ENCODE data around the gene MGLL.

The MGLL gene

DNA sequence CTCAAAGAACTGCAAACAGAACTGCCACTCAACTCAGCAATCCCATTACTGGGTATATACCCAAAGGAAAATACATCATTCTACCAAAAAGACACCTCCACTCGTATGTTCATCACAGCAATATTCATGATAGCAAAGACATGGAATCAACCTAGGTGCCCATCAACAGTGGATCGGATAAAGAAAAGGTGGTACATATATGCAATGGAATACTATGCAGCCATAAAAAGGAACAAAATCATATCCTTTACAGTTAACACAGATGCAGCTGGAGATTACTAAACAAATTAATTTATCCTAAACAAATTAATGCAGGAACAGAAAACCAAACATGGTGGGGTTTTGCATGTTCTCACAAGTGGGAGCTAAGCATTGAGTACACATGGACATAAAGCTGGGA is 27.3 kb downstream of the MGLL start:
- TF ChIP-seq, protein P1, sequence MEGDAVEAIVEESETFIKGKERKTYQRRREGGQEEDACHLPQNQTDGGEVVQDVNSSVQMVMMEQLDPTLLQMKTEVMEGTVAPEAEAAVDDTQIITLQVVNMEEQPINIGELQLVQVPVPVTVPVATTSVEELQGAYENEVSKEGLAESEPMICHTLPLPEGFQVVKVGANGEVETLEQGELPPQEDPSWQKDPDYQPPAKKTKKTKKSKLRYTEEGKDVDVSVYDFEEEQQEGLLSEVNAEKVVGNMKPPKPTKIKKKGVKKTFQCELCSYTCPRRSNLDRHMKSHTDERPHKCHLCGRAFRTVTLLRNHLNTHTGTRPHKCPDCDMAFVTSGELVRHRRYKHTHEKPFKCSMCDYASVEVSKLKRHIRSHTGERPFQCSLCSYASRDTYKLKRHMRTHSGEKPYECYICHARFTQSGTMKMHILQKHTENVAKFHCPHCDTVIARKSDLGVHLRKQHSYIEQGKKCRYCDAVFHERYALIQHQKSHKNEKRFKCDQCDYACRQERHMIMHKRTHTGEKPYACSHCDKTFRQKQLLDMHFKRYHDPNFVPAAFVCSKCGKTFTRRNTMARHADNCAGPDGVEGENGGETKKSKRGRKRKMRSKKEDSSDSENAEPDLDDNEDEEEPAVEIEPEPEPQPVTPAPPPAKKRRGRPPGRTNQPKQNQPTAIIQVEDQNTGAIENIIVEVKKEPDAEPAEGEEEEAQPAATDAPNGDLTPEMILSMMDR (IDR thresholded peaks at IDR 0.05; ENCODE audit: low read depth, low read length, missing control alignments): no peak
- H3K4me3 ChIP-seq (replicated peaks; ENCODE audit: low read depth, low read length): no peak overlapping the region
- DNase-seq (ENCODE audit: extremely low read depth, low read depth): no peak

DNA sequence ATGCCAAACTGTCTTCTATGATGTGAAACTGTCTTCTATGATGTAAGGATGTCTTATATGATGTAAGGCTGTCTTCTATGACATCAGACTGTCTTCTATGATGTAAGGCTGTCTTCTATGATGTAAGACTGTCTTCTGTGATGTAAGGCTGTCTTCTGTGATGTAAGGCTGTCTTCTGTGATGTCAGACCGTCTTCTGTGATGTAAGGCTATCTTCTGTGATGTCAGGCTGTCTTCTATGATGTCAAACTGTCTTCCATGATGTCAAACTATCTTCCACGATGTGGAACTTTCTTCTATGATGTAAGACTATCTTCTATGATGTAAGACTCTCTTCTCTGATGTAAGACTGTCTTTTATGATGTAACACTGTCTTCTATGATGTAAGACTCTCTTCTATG is 27.9 kb downstream of the MGLL start:
- no peak for DNase-seq (ENCODE audit: extremely low read depth, low read depth)
- TF ChIP-seq, protein P1 (IDR thresholded peaks at IDR 0.05; ENCODE audit: low read depth, low read length, missing control alignments): no peak
- H3K4me3 ChIP-seq (replicated peaks; ENCODE audit: low read depth, low read length): no peak overlapping the region

DNA sequence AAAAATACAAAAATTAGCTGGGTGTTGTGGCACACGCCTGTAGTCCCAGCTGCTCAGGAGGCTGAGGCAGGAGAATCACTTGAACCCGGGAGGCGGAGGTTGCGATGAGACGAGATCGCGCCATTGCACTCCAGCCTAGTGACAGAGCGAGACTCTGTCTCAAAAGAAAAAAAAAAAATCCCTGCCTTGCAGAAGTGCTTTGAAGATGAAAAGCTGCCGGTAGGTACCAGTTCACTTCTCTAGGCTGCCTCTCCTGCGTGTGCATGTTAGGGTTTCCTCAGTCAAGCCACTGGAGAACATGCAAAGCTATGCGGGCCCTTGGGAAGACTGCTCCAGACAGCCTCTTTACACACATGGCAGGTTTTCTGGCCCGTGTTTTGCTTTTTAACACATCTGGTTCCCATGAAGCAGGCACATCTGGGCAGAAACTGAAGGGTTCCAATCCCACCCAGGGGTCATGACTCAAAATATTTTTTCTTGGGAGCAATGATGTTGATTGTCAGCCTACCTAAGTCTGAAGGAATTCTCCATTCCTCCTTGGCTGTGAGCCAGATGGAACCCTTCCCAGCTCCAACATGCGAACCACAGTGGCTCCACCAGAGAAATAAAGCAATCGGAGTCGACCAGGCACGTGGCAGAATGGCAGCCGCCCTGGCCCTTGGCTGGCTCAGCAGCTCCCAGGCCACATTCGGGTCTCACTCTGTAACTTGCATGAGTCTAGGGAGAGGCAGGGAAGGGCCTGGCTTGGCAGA is 29.6 kb downstream of the MGLL start:
- TF ChIP-seq, protein P1 (IDR thresholded peaks at IDR 0.05; ENCODE audit: low read depth, low read length, missing control alignments): no peak
- DNase-seq (ENCODE audit: extremely low read depth, low read depth): peak; percentile 100
- H3K4me3 ChIP-seq (replicated peaks; ENCODE audit: low read depth, low read length): no peak overlapping the region

DNA sequence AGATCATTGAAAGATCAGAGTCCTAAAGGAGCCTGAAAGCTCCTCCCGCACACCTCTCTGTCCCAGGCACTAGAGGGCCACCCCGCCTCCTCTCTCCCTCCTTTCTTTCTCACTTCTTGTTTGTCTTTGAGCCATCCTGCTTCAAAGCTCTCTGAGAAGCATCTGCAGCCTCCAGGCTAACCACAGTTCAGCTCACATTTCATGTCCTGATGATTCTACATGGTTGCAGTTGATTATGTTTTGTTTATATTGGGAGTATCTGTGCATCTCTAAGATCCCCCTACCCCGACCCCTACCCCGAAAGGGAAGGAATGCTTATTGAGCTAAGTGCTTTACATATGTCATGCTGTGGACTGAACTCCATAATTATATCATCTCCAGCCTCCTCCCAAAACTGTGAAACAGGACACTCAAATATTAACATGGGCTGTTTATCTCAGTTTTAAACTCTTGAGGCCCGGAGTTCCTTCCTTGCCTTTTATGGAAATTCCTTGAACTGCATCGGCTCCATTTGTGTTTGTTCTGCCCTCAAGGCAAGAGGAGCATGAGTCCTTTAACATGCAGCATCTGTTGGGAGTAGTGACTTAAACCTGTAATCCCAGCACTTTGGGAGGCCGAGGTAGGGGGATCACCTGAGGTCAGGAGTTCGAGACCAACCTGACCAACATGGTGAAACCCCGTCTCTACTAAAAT is 30.9 kb downstream of the MGLL start:
- peak; percentile 97 for DNase-seq (ENCODE audit: extremely low read depth, low read depth)
- TF ChIP-seq, protein P1 (IDR thresholded peaks at IDR 0.05; ENCODE audit: low read depth, low read length, missing control alignments): peak; percentile 45
- H3K4me3 ChIP-seq (replicated peaks; ENCODE audit: low read depth, low read length): no peak overlapping the region

DNA sequence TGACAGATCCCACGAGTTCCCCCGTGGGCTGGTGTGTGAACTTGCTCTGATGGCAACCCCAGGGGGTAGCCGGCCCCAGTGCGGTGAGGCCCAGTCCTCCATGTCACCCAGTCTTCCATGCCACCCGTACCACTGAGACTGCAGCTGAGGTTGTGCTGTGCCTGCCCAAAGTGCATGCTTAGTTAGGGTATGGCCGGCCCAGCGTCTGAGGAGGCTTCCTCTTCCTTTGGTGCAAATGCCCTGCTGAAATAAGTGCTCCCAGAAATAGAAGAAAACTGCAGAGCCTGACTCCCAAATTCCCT is 31.5 kb downstream of the MGLL start:
- H3K4me3 ChIP-seq (replicated peaks; ENCODE audit: low read depth, low read length): peak overlapping the region; percentile 10; the same call in 1 of the 2 replicates
- TF ChIP-seq, protein P1 (IDR thresholded peaks at IDR 0.05; ENCODE audit: low read depth, low read length, missing control alignments): no peak
- no peak for DNase-seq (ENCODE audit: extremely low read depth, low read depth)

DNA sequence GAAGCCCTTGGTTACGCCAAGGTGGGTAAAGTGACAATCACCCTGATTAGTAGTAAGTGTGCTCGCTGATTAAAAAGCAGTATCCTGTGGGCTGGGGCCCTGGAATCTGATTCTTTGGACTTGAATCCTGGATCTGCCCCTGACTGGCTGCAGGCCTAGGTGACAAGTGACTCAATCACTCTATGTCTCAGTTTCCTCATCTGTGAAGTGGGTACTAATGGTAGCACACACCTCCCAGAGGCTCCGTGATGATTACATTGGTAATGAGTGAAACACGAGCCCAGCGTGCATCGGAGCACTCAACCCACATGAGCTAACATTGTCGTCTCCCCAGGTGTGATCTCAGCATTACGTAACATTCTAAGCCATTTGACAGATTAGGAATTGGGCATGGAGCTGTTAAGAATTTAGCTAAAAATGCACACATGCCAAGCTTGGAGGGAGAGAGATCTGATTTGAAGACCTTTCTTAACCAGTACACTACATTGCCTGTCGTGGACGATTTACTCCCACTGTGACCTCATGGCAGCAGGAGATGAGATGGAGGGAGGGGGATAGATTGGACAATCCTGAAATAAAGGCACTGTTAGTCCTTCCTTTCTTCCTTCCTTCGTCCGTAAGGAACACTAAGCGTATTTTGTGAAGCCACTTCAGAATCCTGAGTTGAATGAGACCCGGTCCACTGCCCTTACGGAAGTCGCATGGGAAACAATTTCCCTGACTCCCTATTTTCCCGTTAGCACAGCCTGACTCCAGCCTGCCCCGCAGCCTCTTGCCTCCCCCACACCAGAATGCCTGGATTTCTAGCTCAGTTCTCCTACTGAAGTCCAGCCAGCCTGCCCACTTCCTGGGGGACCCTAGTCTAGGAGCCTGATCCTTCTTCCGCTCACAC is 32.1 kb downstream of the MGLL start:
- H3K4me3 ChIP-seq (replicated peaks; ENCODE audit: low read depth, low read length): peak overlapping the region; percentile 10; the same call in 1 of the 2 replicates
- TF ChIP-seq, protein P1 (IDR thresholded peaks at IDR 0.05; ENCODE audit: low read depth, low read length, missing control alignments): no peak
- DNase-seq (ENCODE audit: extremely low read depth, low read depth): no peak
